NOMO-1 (cell line): ENCODE measurements around the gene MAB21L1.

ENCODE experiments used
- DNase-seq, 2 experiments: peaks; one replicate each; lab custom pipeline; 2025; ENCODE audit not compliant: unreplicated experiment in 2 of 2; lab: John Stamatoyannopoulos, UW

MAB21L1 gene

DNA sequence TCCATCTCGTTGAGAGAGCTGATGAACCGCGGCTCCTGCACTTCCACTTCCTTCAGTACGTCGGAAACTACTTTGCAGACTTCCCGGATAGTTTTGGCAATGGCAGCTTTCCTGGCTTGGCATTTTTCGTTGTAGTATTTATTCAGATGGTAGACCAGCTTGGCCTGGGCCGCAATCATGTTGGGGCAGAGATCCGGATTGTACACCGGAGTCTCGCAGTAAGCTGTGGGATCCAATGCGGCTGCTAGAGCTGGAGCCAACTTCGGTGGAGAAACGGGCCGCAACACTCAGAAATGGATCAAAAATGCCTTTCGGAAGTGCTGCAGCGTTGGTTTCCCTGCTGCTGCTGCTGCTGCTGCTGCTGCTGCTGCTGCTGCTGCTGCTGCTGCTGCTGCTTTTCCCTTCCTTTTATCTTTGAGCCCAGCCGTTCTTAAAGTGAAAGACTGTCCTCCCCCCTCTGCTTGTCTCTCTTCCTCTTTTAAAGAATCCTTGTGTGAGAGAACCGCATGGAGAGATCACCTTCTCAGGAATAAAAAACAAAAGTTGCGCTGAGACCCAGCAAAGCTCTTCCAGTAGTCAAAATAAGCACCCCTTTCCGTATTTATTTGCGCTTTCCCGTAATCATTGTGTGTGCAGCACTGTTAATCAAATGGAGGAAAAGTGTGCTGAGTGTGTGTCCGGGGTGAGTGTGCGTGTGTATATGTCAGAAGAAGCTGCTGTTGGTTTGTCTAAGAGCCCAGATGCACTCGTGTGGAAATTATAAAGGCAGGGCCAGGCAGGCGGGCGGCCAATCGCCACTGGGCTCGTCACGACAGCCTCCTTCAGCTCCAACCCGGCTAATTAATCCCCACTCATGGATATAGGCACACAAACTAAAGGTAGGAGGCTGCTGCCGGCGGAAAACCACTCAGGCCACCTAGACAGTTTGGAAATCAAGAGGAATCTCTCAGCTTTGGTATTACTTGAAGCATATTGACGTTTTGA, at the start of gene MAB21L1:
TSS of gene MAB21L1 (minus strand) at position 730 of the 984 bp plus-strand sequence. CDS start at position 179, 551 bp downstream.
- peak in 1 of 2 experiments; percentile 5 for DNase-seq

DNA sequence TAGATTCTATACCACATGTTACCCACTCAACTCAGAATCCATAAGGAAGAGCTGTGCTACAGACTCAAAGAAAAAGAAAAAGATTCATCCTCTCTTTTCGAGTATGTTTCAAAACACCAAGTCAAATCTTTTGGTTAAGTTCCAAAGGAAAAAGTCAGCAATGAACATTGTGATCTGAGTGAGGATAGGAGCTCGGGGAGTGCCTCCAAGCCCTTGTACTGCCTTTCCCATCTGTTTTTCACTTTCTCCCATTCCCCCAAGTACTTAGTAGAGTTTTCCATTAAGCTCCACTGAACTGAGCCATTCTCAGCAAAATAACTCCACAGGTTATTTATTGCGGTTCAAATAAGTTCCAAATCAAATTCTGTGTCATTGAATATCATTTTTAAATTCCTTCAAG, 47.7 kb upstream of the MAB21L1 start:
- DNase-seq: no peak

DNA sequence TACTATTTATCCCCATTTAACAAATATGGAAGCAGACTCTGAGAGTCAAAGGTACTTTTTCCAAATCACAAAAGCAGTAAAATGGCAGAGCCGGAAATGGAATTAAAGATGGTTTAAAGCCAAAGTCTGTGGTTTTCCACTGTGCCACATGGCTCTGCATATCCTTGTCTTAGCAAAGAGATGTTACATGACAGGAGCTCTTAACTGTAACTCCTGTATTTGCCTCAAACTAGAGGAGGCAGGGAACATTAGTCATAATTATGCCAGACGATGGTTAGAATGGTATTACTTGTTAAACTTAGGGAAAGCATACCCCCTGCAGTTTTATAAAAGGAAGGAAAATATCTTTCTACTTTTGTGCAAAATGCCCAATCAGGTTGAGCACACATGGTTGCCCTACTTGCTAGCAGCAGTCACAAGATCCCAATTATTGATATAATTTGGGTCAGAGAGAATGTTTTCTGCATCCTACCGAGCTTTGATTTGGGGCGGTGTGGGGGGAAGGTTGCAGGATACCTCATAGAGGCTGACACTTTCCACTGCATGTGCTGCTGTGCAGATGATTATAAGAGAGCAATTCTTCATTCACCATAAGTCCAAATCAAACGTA, 42.0 kb upstream of the MAB21L1 start:
- DNase-seq: no peak

GRCh38 chr13:35514801-35515502, 38.5 kb upstream of the MAB21L1 start:
- DNase-seq: no peak

- no peak for DNase-seq
Observed at GRCh38 chr13:35514061-35514477, 37.6 kb upstream of the MAB21L1 start.

- peak in 1 of 2 experiments; percentile 36 for DNase-seq
Observed at GRCh38 chr13:35512271-35512920, 35.9 kb upstream of the MAB21L1 start.

- no peak for DNase-seq
Observed at GRCh38 chr13:35502456-35502855, 26.0 kb upstream of the MAB21L1 start.

- no peak for DNase-seq
Observed at GRCh38 chr13:35501661-35502235, 25.3 kb upstream of the MAB21L1 start.

DNA sequence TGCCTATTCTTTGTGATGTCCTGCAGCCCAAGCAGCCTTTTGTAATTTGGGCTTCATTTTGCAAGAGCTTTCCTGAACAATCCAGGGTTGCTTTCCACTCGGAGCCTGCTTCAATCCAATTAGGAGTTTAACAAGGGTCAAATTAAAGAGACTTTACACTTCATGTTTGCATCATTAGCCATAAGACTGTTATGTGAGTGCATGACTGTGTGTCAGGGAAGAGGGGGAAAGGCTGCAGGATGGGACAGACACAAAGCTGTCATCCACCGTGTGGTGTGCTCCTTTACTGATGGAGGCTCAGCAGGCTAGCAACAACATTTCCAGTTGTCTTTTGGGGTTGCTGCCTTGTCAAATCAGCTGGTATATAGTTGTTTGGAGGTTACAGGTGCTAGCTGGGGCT, 23.7 kb upstream of the MAB21L1 start:
- DNase-seq: no peak

- no peak for DNase-seq
Observed at GRCh38 chr13:35499676-35500075, 23.2 kb upstream of the MAB21L1 start.

GRCh38 chr13:35499196-35499662, 22.7 kb upstream of the MAB21L1 start:
- no peak for DNase-seq

GRCh38 chr13:35498231-35498630, 21.7 kb upstream of the MAB21L1 start:
- no peak for DNase-seq

- peak; percentile 13 to 54 for DNase-seq
Observed at GRCh38 chr13:35496761-35497386, 20.4 kb upstream of the MAB21L1 start.

GRCh38 chr13:35496006-35496405, 19.5 kb upstream of the MAB21L1 start:
- peak in 1 of 2 experiments; percentile 27 for DNase-seq

- DNase-seq: no peak
Observed at GRCh38 chr13:35489050-35489449, 12.6 kb upstream of the MAB21L1 start.

- no peak for DNase-seq
Observed at GRCh38 chr13:35485424-35485823, 8.9 kb upstream of the MAB21L1 start.

GRCh38 chr13:35484384-35484783, 7.9 kb upstream of the MAB21L1 start:
- DNase-seq: no peak

- DNase-seq: no peak
Observed at GRCh38 chr13:35483761-35484160, 7.3 kb upstream of the MAB21L1 start.

- DNase-seq: no peak
Observed at GRCh38 chr13:35482527-35482926, 6.0 kb upstream of the MAB21L1 start.

DNA sequence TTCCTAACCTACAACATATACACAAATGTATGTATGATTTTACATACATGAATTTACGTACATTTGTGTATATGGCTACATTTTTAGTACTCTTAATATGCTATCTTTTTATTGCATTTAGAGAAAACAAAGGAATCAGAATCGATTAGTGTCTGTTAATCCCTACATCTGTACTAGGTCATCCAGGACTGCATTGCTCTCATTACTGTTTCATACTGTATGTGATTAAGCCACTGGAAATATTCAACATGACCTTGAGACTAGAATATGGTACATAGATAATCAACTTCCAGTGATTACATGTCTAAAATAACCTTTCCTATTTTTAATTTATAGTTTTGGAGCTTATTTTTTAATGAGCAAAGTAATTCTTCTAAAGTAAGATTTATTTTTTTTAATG, 5.3 kb upstream of the MAB21L1 start:
- no peak for DNase-seq
